Left hindlimb (tissue), 1 donor: ENCODE results near the gene RHOJ.

Experiments used
- DNase-seq: peaks from one replicate; pipeline ENCODE4 v3.0.0-alpha.2; 2018

Gene RHOJ

GRCh38 chr14:63209160-63209559 lies 4.9 kb downstream of the RHOJ start:
- no peak for DNase-seq

- no peak for DNase-seq
Observed at GRCh38 chr14:63210812-63211211, 6.6 kb downstream of the RHOJ start.

- no peak for DNase-seq
Observed at GRCh38 chr14:63212209-63212608, 8.0 kb downstream of the RHOJ start.

- DNase-seq = no peak
Observed at GRCh38 chr14:63212776-63213500, 8.7 kb downstream of the RHOJ start.

GRCh38 chr14:63214417-63215196 lies 10.4 kb downstream of the RHOJ start:
- no peak for DNase-seq

- DNase-seq = no peak
Observed at GRCh38 chr14:63220526-63220925, 16.3 kb downstream of the RHOJ start.

- no peak for DNase-seq
Observed at GRCh38 chr14:63223596-63223995, 19.4 kb downstream of the RHOJ start.

GRCh38 chr14:63224196-63224595 lies 20.0 kb downstream of the RHOJ start:
- no peak for DNase-seq

GRCh38 chr14:63228217-63228616 lies 24.0 kb downstream of the RHOJ start:
- DNase-seq = no peak

GRCh38 chr14:63229330-63230059 lies 25.3 kb downstream of the RHOJ start:
- DNase-seq = no peak

- no peak for DNase-seq
Observed at GRCh38 chr14:63231766-63232165, 27.5 kb downstream of the RHOJ start.

- DNase-seq = no peak
Observed at GRCh38 chr14:63237791-63238190, 33.5 kb downstream of the RHOJ start.

- DNase-seq = no peak
Observed at GRCh38 chr14:63240221-63240620, 36.0 kb downstream of the RHOJ start.

- DNase-seq = no peak
Observed at GRCh38 chr14:63241096-63241495, 36.9 kb downstream of the RHOJ start.

- no peak for DNase-seq
Observed at GRCh38 chr14:63243646-63244045, 39.4 kb downstream of the RHOJ start.

- no peak for DNase-seq
Observed at GRCh38 chr14:63245893-63246292, 41.6 kb downstream of the RHOJ start.

- DNase-seq = no peak
Observed at GRCh38 chr14:63248211-63248610, 44.0 kb downstream of the RHOJ start.

- no peak for DNase-seq
Observed at GRCh38 chr14:63249092-63249491, 44.8 kb downstream of the RHOJ start.

GRCh38 chr14:63257299-63257698 lies 53.1 kb downstream of the RHOJ start:
- no peak for DNase-seq

GRCh38 chr14:63262446-63262845 lies 58.2 kb downstream of the RHOJ start:
- no peak for DNase-seq

GRCh38 chr14:63266106-63266505 lies 61.9 kb downstream of the RHOJ start:
- DNase-seq = no peak

GRCh38 chr14:63267171-63267570 lies 62.9 kb downstream of the RHOJ start:
- no peak for DNase-seq

GRCh38 chr14:63268771-63269170 lies 64.5 kb downstream of the RHOJ start:
- no peak for DNase-seq
